Activated T-cell treated with anti-CD3 and anti-CD28 coated beads, Interleukin-2, amount 50 U/mL, for 72 hours (primary cell): ENCODE data around the gene CACTIN. TPM values are rescaled to one million over a fixed set of nuclear protein-coding genes. Genes with fewer than 3 reads are reported as not detected.
A peak's percentile ranks its signal among the peaks of the same experiment; 100 is the strongest.

Experiments
- ATAC-seq, 2 donors: fragments of 150-1000 bp; cut with Tn5 transposase; replicated peaks in 1 of 2; 2 replicates each; pipeline ENCODE4 v1.10.0; 2021; ENCODE audit warnings: moderate library complexity in 2 of 2, mild to moderate bottlenecking in 1 of 2
- DNase-seq, 2 donors: peaks; one replicate each; pipeline ENCODE4 v3.0.0; 2021 to 2022; ENCODE audit warnings: mixed read lengths in 1 of 2
- H3K27ac Mint-ChIP-seq: one replicate; pipeline ENCODE4 v1.8.0; 2022; ENCODE audit warnings: mild to moderate bottlenecking, moderate library complexity, mixed read lengths
- H3K27me3 Mint-ChIP-seq: one replicate; pipeline ENCODE4 v1.8.0; 2022; ENCODE audit warnings: low read depth, mixed read lengths
- H3K36me3 Mint-ChIP-seq, 2 donors: one replicate each; pipeline ENCODE4 v1.8.0; 2022; ENCODE audit warnings: mixed read lengths in 2 of 2, mild to moderate bottlenecking in 1 of 2; ENCODE audit not compliant: insufficient read depth in 2 of 2
- H3K4me1 Mint-ChIP-seq: one replicate; pipeline ENCODE4 v1.8.0; 2022; ENCODE audit warnings: low read depth, mixed read lengths
- H3K4me3 Mint-ChIP-seq, 2 donors: one replicate each; pipeline ENCODE4 v1.8.0; 2022; ENCODE audit warnings: mild to moderate bottlenecking in 2 of 2, mixed read lengths in 2 of 2, moderate library complexity in 2 of 2
- H3K9me3 Mint-ChIP-seq, 2 donors: one replicate each; pipeline ENCODE4 v1.8.0; 2022; ENCODE audit warnings: mixed read lengths in 2 of 2
- total RNA-seq, 2 donors: library from RNA; stranded (reverse); gene quantifications; one replicate each; pipeline ENCODE4 v1.2.3, GENCODE V29; 2022

Gene CACTIN
- total RNA-seq, 2 donors from 2014 or later = 24.4 to 31.2 TPM

DNA sequence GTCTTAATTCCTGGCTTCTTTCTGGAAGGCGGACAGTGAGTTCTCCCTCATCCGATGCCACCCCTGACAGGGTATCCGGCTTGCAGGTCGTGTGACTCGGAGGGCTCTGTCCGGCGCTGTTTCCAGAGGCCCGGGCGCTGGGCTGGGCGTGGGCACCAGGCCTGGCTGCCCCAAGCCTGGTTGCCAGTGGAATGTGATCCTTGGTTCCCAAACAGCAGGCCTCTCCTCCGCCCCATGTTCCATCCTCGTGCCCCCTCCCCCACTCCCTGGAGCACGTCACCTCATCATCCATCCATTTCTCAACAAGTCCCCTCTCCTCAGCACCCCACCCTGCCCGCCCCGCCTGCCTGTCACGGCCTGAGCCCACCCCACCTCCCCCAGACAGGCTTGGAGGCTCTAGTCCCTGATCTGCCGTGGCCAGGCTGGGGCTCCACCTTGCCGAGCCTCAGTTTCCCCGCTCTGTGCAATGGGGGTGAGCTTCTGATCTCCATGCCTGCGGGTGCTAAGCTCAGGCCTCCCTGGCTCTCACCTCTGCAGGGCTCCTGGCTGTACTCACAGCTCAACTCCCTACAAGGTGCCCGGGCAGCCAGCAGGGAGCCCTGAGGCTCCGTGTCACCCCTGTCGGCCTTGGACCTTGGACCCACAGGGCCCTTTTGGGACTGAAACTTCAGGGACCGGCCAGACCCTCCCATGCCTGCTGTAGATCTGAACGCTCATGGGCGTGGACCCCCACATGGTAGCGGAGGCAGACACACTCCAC, 22.2 kb downstream of the CACTIN start:
- Mint-ChIP-seq H3K9me3 (no peaks in the 10 kb centered on the region), H3K4me1 (peaks cover 7% of the 10 kb centered on the region), H3K27ac (no peak overlapping the region), H3K4me3 (peak overlapping the region in 1 of 2 donors; percentile 25), H3K36me3 (peaks cover 0 to 1% of the 10 kb centered on the region in 2 donors), H3K27me3 (peaks cover 6% of the 10 kb centered on the region)
- DNase-seq (no peak), ATAC-seq (no peak)

DNA sequence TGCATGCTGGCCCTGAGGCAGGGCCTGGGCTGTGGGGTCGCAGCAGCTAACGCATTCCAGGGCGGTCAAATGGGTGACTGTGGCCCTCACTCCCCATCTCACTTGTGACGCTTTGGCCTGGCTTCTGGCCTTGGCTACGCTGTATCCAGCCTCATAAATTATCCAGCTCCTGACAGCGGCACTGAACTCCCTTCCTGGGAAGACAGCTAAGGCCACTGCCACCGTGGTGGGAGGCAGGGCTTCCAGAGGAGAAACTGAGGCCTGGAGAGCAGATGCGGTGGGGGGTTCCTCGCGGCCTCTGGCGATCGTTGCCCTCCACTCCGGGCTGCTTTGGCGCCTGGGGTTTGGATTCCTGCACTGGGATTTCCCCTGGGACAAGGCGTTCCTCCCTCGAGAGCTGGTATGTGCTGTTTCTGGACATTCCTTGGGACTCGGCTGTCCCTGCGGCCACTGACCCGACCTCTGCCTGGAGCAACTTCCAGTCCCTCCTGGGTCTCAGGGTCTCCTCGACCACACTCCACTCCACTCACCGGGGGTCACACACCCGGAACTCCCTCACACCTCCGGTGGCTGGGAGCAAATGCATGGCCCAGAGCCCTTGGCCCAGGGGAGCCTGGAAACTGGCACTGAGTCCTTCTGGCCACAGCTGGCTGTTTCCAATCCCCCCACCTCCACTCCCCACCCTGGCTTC, 23.3 kb downstream of the CACTIN start:
- ATAC-seq (no peak), DNase-seq (no peak)
- no peaks in the 10 kb centered on the region for H3K9me3 Mint-ChIP-seq
- peaks cover 6% of the 10 kb centered on the region for H3K27me3 Mint-ChIP-seq
- H3K27ac Mint-ChIP-seq = no peak overlapping the region
- no peak overlapping the region for H3K4me3 Mint-ChIP-seq
- H3K36me3 Mint-ChIP-seq = peaks cover 0 to 1% of the 10 kb centered on the region in 2 donors
- H3K4me1 Mint-ChIP-seq = peaks cover 6% of the 10 kb centered on the region

DNA sequence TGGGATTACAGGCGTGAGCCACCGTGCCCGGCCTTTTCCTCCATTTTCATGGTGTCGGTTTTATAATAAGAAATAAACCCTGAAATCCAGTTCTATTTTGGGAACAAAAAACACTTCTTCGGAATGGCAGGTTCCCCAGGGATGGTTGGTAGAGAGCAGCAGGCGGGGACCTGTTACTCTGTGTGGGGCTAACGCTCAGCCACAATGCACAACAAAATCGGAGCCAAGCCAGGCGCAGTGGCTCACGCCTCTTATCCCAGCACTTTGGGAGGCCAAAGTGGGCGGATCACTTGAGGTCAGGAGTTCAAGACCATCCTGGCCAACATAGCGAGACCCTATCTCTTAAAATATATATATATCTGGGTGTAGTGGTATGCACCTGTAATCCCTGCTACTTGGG, 25.6 kb downstream of the CACTIN start:
- Mint-ChIP-seq H3K4me1 (no peaks in the 10 kb centered on the region), H3K4me3 (no peak overlapping the region), H3K9me3 (no peaks in the 10 kb centered on the region), H3K36me3 (no peaks in the 10 kb centered on the region), H3K27me3 (no peaks in the 10 kb centered on the region), H3K27ac (no peak overlapping the region)
- ATAC-seq (no peak), DNase-seq (no peak)

DNA sequence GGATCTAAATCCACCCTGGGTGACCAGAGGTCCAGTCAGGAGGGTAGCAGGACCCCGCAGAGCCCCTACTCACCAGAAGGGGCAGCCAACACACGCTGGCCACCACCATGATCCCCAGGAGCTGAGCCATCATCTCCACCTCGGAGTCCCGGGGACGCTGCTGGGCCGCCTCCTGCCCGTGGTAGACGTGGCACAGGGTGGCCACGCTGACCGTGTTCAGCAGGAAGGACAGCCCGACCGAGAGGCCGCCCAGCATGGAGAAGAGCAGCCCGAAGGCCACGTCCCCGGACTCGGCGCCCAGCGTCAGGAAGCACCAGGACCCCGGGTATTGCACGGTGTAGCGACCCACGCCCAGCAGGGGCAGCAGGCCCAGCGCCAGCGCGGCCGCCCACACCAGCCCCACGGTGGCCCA, 26.8 kb downstream of the CACTIN start:
- Mint-ChIP-seq H3K4me3 (no peak overlapping the region), H3K9me3 (no peaks in the 10 kb centered on the region), H3K27ac (no peak overlapping the region), H3K4me1 (no peaks in the 10 kb centered on the region), H3K27me3 (no peaks in the 10 kb centered on the region), H3K36me3 (no peaks in the 10 kb centered on the region)
- no peak for ATAC-seq
- no peak for DNase-seq

DNA sequence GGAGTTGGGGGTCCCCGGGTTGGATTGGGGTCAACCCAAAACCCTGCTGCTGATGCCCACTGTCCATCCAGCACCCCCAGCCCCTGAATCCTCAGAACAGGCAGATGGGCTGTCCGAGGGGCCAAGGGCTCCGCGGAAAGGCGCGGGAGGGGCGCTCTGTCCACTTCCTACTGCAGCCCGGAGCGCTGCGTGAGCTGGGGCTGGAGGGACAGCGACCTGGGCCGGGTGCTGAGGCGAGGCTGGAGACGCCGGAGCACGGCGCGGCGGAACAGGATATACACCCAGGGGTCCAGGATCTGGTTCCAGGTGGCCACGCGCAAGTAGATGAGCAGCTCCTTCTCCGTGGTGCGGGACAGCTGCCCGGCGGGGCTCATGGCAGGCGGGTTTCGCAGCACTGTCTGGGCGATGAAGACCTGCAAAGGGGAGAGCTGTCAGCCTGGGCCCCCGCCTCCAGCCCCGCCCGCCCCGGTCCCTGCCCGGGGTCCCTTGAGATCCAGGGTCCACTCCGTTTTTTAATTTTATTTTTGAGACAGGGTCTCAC, 31.0 kb downstream of the CACTIN start:
- ATAC-seq (no peak), DNase-seq (no peak)
- Mint-ChIP-seq H3K4me3 (no peak overlapping the region), H3K27me3 (no peaks in the 10 kb centered on the region), H3K27ac (no peak overlapping the region), H3K36me3 (no peaks in the 10 kb centered on the region), H3K9me3 (no peaks in the 10 kb centered on the region), H3K4me1 (no peaks in the 10 kb centered on the region)

- ATAC-seq (no peak), DNase-seq (no peak)
- no peaks in the 10 kb centered on the region for H3K4me1 Mint-ChIP-seq
- no peak overlapping the region for H3K4me3 Mint-ChIP-seq
- H3K27ac Mint-ChIP-seq = no peak overlapping the region
- no peaks in the 10 kb centered on the region for H3K36me3 Mint-ChIP-seq
- H3K27me3 Mint-ChIP-seq = no peaks in the 10 kb centered on the region
- no peaks in the 10 kb centered on the region for H3K9me3 Mint-ChIP-seq
Observed at GRCh38 chr19:3593156-3593555, 33.4 kb downstream of the CACTIN start.

DNA sequence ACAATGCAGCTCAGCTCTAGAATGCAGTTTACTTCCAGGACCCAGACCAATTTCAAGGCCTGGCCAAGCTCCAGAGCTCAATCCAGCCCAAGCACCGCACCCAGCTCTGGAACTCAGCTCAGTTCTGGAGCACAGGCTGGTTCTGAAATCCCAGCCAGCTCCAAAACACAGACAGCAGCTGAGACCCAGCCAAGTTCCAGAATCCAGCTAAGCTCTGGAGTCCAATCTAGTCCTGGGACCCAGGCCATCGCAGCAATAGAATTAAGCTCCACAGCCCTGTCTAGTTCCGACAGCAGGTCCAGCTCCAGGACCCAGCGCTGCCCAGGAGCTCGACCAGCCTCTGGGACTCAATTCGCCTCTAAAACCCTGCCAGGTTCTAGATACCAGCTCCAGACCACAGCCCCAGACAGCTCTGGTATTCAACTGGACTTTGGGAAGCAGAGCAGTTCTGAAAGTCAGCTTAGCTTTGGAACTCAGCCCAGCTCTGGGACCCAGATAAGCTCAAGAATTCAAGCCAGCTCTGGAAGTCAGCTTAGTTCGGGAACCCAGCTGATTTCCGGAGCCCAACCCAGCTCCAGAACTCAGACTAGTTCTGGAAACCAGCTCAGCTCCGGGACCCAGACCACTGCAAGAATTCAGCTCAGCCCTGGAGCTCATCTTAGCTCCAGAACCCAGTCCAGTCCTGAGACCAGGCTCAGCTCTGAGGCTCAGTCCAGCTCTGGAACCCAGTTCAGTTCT, 34.5 kb downstream of the CACTIN start:
- H3K4me3 Mint-ChIP-seq = no peak overlapping the region
- H3K9me3 Mint-ChIP-seq = no peaks in the 10 kb centered on the region
- DNase-seq (no peak), ATAC-seq (no peak)
- no peak overlapping the region for H3K27ac Mint-ChIP-seq
- no peaks in the 10 kb centered on the region for H3K4me1 Mint-ChIP-seq
- no peaks in the 10 kb centered on the region for H3K36me3 Mint-ChIP-seq
- H3K27me3 Mint-ChIP-seq = no peaks in the 10 kb centered on the region

DNA sequence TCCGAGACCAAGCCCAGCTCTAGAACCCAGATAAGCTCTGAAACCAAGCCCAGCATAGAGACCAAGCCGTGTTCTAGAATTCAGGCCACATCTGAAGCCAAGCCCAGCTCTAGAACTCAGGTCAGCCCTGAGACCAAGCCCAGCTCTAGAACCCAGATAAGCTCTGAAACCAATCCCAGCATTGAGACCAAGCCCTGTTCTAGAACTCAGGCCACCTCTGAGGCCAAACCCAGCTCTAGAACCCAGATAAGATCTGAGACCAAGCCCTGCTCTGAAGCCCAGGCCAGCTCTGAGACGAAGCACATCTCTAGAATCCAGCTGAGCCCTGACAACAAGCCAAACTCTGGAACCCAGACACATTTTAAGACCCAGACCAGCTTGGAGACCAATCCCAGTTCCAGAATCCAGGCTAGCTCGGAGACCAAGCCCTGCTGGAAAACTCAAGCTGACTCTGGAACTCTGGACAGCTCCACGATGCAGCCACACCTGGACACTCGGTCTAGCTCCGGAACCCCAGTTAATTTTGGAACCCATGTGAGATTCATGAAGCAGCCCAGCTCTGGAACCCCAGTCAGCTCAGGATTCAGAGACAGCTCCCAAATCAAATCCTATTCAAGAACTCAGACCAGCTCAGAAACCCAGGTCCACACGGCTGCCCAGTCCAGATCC, 35.5 kb downstream of the CACTIN start:
- no peaks in the 10 kb centered on the region for H3K9me3 Mint-ChIP-seq
- no peak overlapping the region for H3K4me3 Mint-ChIP-seq
- H3K27ac Mint-ChIP-seq = no peak overlapping the region
- ATAC-seq = no peak
- H3K36me3 Mint-ChIP-seq = no peaks in the 10 kb centered on the region
- no peak for DNase-seq
- no peaks in the 10 kb centered on the region for H3K27me3 Mint-ChIP-seq
- no peaks in the 10 kb centered on the region for H3K4me1 Mint-ChIP-seq

GRCh38 chr19:3589949-3590348, 36.6 kb downstream of the CACTIN start:
- no peaks in the 10 kb centered on the region for H3K27me3 Mint-ChIP-seq
- no peak for ATAC-seq
- H3K4me3 Mint-ChIP-seq = no peak overlapping the region

DNA sequence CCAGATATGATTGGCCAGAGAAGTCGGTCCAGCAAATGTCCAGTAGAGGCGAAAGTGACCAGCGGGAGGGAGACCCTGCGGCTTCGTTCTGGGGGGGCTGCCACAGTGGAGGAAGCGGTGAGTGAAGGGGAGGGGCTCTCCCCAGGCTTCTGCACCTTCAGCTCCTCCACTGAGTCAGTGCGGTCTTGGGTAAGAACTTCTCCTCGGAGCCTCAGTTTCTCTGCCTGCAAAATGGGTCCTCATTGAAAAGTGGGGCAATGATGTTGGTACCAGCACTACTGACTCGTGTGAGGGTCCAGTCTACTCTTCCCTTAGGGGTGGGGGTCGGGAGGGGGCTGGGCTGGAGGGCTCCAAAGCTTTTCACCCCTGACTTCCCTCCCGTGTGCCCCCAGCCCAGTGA, 37.2 kb downstream of the CACTIN start:
- DNase-seq (no peak), ATAC-seq (no peak)
- no peaks in the 10 kb centered on the region for H3K36me3 Mint-ChIP-seq
- H3K27me3 Mint-ChIP-seq = no peaks in the 10 kb centered on the region
- H3K9me3 Mint-ChIP-seq = no peaks in the 10 kb centered on the region
- H3K4me3 Mint-ChIP-seq = no peak overlapping the region
- no peaks in the 10 kb centered on the region for H3K4me1 Mint-ChIP-seq
- no peak overlapping the region for H3K27ac Mint-ChIP-seq

More at GRCh38 chr19:3589949-3590348, 36.6 kb downstream of the CACTIN start:
- Mint-ChIP-seq H3K27ac (no peak overlapping the region), H3K36me3 (no peaks in the 10 kb centered on the region), H3K9me3 (no peaks in the 10 kb centered on the region), H3K4me1 (no peaks in the 10 kb centered on the region)
- DNase-seq = no peak

DNA sequence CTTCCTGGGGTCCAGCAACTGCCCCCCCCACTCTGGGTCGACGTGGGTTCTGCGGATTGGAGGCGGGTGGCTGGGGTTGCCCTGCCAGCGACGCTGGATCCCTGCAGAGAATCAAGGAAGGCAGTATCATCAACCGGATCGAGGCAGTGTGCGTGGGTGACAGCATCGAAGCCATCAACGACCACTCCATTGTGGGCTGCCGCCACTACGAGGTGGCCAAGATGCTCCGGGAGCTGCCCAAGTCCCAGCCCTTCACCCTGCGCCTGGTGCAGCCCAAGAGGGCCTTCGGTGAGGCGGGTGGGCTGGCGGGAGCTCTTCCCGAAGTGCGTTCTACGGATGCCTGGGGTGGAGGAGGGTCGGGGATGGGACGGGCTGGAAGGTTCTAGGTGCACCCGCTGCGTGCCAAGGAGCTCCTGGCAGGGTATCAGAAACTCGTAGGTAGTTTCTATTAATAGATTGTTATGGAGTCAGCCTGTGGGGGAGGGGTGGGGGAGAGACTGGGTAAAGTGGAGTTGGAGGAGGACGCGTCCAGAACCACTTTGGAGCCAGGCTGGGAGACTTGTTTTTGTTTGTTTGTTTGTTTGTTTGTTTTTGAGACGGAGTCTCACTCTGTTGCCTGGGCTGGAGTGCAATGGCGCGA, 39.8 kb downstream of the CACTIN start:
- Mint-ChIP-seq H3K27ac (no peak overlapping the region), H3K27me3 (no peaks in the 10 kb centered on the region), H3K36me3 (no peaks in the 10 kb centered on the region), H3K9me3 (no peaks in the 10 kb centered on the region), H3K4me3 (no peak overlapping the region), H3K4me1 (no peaks in the 10 kb centered on the region)
- ATAC-seq = no peak
- DNase-seq = no peak

DNA sequence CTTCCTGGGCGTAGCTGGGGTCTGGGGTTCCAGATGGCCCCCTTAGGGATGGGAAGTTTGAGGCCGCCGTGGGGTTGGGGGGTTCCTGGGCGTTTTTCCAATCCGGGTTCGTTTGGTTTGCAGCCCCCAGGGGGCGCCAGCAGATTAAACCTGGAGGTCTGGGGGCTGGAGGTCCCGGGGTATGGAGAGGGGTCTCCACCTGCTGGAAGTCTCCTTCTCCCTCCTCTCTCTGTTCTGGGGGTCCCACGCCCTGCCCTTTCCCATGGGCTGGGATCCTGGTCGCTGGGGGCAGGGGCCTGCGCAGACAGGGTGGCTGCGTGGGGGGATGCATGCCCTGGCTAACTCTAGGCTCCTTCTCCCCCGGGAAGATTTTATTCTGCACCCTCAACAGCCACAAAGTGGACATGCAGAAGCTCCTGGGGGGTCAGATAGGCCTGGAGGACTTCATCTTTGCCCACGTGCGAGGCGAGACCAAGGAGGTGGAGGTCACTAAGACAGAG, 40.4 kb downstream of the CACTIN start:
- Mint-ChIP-seq H3K4me3 (peak overlapping the region; percentile 32 to 60), H3K4me1 (no peaks in the 10 kb centered on the region), H3K36me3 (no peaks in the 10 kb centered on the region), H3K27me3 (no peaks in the 10 kb centered on the region), H3K9me3 (no peaks in the 10 kb centered on the region), H3K27ac (no peak overlapping the region)
- ATAC-seq = peak; percentile 39 to 47
- DNase-seq = peak; percentile 46 to 55
